Fibroblast of pulmonary artery (primary cell): ENCODE data around the gene CCHCR1.
"Not testable (repeated sequence)": the region's sequence is repeated elsewhere in the genome, so short reads cannot be mapped to it uniquely, and the experiment has no call there.

Experiments used
- DNase-seq: peaks from one replicate; pipeline ENCODE4 v3.0.0-alpha.2; 2010; ENCODE audit warnings: low read depth
- H3K4me3 ChIP-seq: replicated peaks from 2 replicates; pipeline ENCODE4 v1.5.1; 2011; ENCODE audit warnings: low read depth, mild to moderate bottlenecking, control low read depth, low read length, moderate library complexity
- CTCF ChIP-seq: IDR thresholded peaks from 2 replicates; pipeline ENCODE4 v1.5.1; 2011; ENCODE audit warnings: mild to moderate bottlenecking, control low read depth, low read length, inconsistent platforms; ENCODE audit errors: missing control alignments

CCHCR1 gene

GRCh38 chr6:31194061-31194834 lies 36.6 kb upstream of the CCHCR1 start:
- DNase-seq = no peak
- H3K4me3 ChIP-seq = no peak overlapping the region
- no peak for TF ChIP-seq CTCF

- DNase-seq = no peak
- no peak overlapping the region for H3K4me3 ChIP-seq
- TF ChIP-seq CTCF = no peak
Measured at GRCh38 chr6:31193206-31193605, 35.6 kb upstream of the CCHCR1 start.

GRCh38 chr6:31192431-31193105 lies 35.0 kb upstream of the CCHCR1 start:
- peak; percentile 69 for TF ChIP-seq CTCF
- not testable (repeated sequence) for H3K4me3 ChIP-seq
- peak; percentile 81 for DNase-seq

GRCh38 chr6:31190488-31190887 lies 32.9 kb upstream of the CCHCR1 start:
- DNase-seq = no peak
- TF ChIP-seq CTCF = no peak
- no peak overlapping the region for H3K4me3 ChIP-seq

GRCh38 chr6:31189223-31189622 lies 31.6 kb upstream of the CCHCR1 start:
- not testable (repeated sequence) for DNase-seq, H3K4me3 ChIP-seq

- DNase-seq = no peak
- H3K4me3 ChIP-seq = no peak overlapping the region
- no peak for TF ChIP-seq CTCF
Measured at GRCh38 chr6:31187780-31188194, 30.2 kb upstream of the CCHCR1 start.

- H3K4me3 ChIP-seq = no peak overlapping the region
- DNase-seq = no peak
- no peak for TF ChIP-seq CTCF
Measured at GRCh38 chr6:31186052-31186734, 28.6 kb upstream of the CCHCR1 start.

GRCh38 chr6:31185695-31186051 lies 28.1 kb upstream of the CCHCR1 start:
- DNase-seq, H3K4me3 ChIP-seq: not testable (repeated sequence)

- DNase-seq, H3K4me3 ChIP-seq: not testable (repeated sequence)
Measured at GRCh38 chr6:31183859-31184258, 26.3 kb upstream of the CCHCR1 start.

- not testable (repeated sequence) for H3K4me3 ChIP-seq, DNase-seq
Measured at GRCh38 chr6:31183287-31183686, 25.7 kb upstream of the CCHCR1 start.
